Neural cell (in vitro differentiated cells): ENCODE results near the gene PLCL1. TPM values are rescaled to one million over a fixed set of nuclear protein-coding genes. Genes with fewer than 3 reads are reported as not detected.

ENCODE experiments used
- H2AFZ ChIP-seq: fragments of 200-600, 300-800 bp; sonication (generic), shearing (Covaris generic); 2 replicates; pipeline ENCODE4 v1.6.0; 2014; ENCODE audit warnings: low read depth, mild to moderate bottlenecking, antibody characterized with exemption, low read length, moderate library complexity
- H3F3A ChIP-seq: fragments of 200-600 bp; shearing (Covaris generic); 2 replicates; pipeline ENCODE4 v1.6.1; 2016; ENCODE audit warnings: mild to moderate bottlenecking, moderate library complexity, mixed read lengths, antibody characterized with exemption, low read length; ENCODE audit not compliant: insufficient read depth, poor library complexity, severe bottlenecking
- H3K27ac ChIP-seq: fragments of 200-600, 300-800 bp; sonication (generic), shearing (Covaris generic); 2 replicates; pipeline ENCODE4 v1.5.1; 2014; ENCODE audit warnings: mild to moderate bottlenecking, low read length, moderate library complexity
- H3K27me3 ChIP-seq: fragments of 300-800, 200-600 bp; sonication (generic), shearing (Covaris generic); 2 replicates; pipeline ENCODE4 v1.6.0; 2014; ENCODE audit warnings: mild to moderate bottlenecking, low read depth, low read length, moderate library complexity; ENCODE audit not compliant: insufficient read depth
- H3K36me3 ChIP-seq: fragments of 300-800, 200-600 bp; sonication (generic), shearing (Covaris generic); 2 replicates; pipeline ENCODE4 v1.5.1; 2014; ENCODE audit warnings: mild to moderate bottlenecking, antibody characterized with exemption, low read length, moderate library complexity; ENCODE audit not compliant: insufficient read depth
- H3K4me2 ChIP-seq: fragments of 300-800, 200-600 bp; sonication (generic), shearing (Covaris generic); 2 replicates; pipeline ENCODE4 v1.6.0; 2014; ENCODE audit warnings: mild to moderate bottlenecking, low read length
- H3K4me3 ChIP-seq: fragments of 300-800, 200-600 bp; sonication (generic), shearing (Covaris generic); 2 replicates; pipeline ENCODE4 v1.5.1; 2014; ENCODE audit warnings: mild to moderate bottlenecking, low read length, moderate library complexity
- H3K79me2 ChIP-seq: fragments of 200-600 bp; shearing (Covaris generic); replicated peaks from 2 replicates; pipeline ENCODE4 v1.6.0; 2014; ENCODE audit warnings: mild to moderate bottlenecking, low read length, moderate library complexity; ENCODE audit not compliant: insufficient read depth
- H3K9ac ChIP-seq: fragments of 300-800, 200-600 bp; sonication (generic), shearing (Covaris generic); 2 replicates; pipeline ENCODE4 v1.6.1; 2016; ENCODE audit warnings: mild to moderate bottlenecking, low read length, mixed read lengths
- H3K9me2 ChIP-seq: fragments of 200-600 bp; shearing (Covaris generic); 2 replicates; pipeline ENCODE4 v1.6.1; 2016; ENCODE audit warnings: mild to moderate bottlenecking, low read length, mixed read lengths; ENCODE audit not compliant: insufficient read depth
- H3K9me3 ChIP-seq: fragments of 200-600, 300-800 bp; sonication (generic), shearing (Covaris generic); 2 replicates; pipeline ENCODE4 v1.6.1; 2016; ENCODE audit warnings: mild to moderate bottlenecking, mixed run types, low read length, moderate library complexity, mixed read lengths
- H4K20me1 ChIP-seq: fragments of 200-600 bp; shearing (Covaris generic); 2 replicates; pipeline ENCODE4 v1.6.1; 2016; ENCODE audit warnings: mild to moderate bottlenecking, mixed run types; ENCODE audit not compliant: insufficient read depth
- CTCF ChIP-seq: fragments of 450-650 bp; IDR thresholded peaks from 2 replicates; pipeline ENCODE4 v1.5.1; 2014; ENCODE audit warnings: antibody characterized with exemption, mild to moderate bottlenecking, moderate library complexity; ENCODE audit not compliant: poor library complexity, severe bottlenecking
- EP300 ChIP-seq: fragments of 450-650 bp; conservative IDR thresholded peaks from 2 replicates; pipeline ENCODE4 v1.6.1; 2014; ENCODE audit warnings: antibody characterized with exemption, mild to moderate bottlenecking, moderate library complexity; ENCODE audit not compliant: poor library complexity, severe bottlenecking
- EZH2 ChIP-seq: fragments of 200-600, 300-800 bp; shearing (Covaris generic), sonication (generic); IDR thresholded peaks from 2 replicates; pipeline ENCODE4 v1.6.1; 2014; ENCODE audit warnings: antibody characterized with exemption, low read length, borderline replicate concordance, mild to moderate bottlenecking; ENCODE audit not compliant: insufficient read depth, poor library complexity, severe bottlenecking
- MXI1 ChIP-seq: fragments of 450-650 bp; conservative IDR thresholded peaks from 2 replicates; pipeline ENCODE4 v1.6.1; 2014; ENCODE audit warnings: antibody characterized with exemption, mild to moderate bottlenecking; ENCODE audit not compliant: poor library complexity, severe bottlenecking
- POLR2AphosphoS5 ChIP-seq: IDR thresholded peaks from 2 replicates; pipeline ENCODE4 v1.6.1; 2012
- RAD21 ChIP-seq: fragments of 450-650 bp; conservative IDR thresholded peaks from 2 replicates; pipeline ENCODE4 v1.6.1; 2014; ENCODE audit warnings: antibody characterized with exemption, mild to moderate bottlenecking, moderate library complexity
- REST ChIP-seq: IDR thresholded peaks from 2 replicates; pipeline ENCODE4 v1.6.1; 2012; ENCODE audit warnings: borderline replicate concordance
- SMC3 ChIP-seq: fragments of 450-650 bp; conservative IDR thresholded peaks from 2 replicates; pipeline ENCODE4 v1.6.1; 2014; ENCODE audit warnings: antibody characterized with exemption, mild to moderate bottlenecking, moderate library complexity; ENCODE audit not compliant: poor library complexity
- TAF1 ChIP-seq: IDR thresholded peaks from 2 replicates; pipeline ENCODE4 v1.6.1; 2012; ENCODE audit warnings: low read depth
- polyA plus RNA-seq: library from polyadenylated mRNA; depleted of rRNA; stranded (reverse); fragments of >200 nt; gene quantifications from 2 replicates; pipeline ENCODE4 v1.2.3, GENCODE V29; 2014

The PLCL1 gene
- polyA plus RNA-seq, 1 donor from 2014 or later: 6.8 TPM

DNA sequence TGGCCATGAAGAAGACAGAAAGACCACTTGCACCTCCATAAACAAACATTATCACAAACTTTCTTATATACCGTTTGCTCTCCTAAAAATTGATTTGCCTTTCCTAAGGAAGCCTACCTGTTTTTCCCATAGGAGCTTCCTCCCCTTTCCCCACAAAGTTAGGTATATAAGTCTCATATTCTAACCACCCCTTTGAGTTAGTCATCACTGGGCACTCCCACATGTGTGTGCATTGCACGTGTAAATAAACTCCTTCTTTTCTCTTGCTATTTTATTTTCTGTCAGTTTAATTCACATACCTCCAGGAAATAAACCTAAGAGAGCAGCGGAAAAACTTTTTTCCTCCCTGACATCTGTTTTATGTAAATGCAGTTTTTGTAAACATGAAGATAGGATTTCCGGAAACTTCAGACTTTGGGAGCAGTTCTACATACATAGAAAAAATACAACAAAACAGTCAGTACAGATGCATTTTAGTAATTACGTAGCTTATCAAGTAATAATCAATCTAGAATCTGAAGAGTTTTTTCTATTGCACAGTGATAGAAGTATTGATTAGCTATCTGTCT, 46.6 kb downstream of the PLCL1 start:
- Histone ChIP-seq H3K9me3 (no peaks in the 10 kb centered on the region), H3F3A (no peaks in the 10 kb centered on the region), H3K4me2 (no peak overlapping the region), H3K36me3 (no peaks in the 10 kb centered on the region), H3K27ac (no peak overlapping the region), H3K9me2 (no peaks in the 10 kb centered on the region), H4K20me1 (no peaks in the 10 kb centered on the region), H3K4me3 (no peak overlapping the region), H2AFZ (no peak overlapping the region), H3K9ac (no peak overlapping the region), H3K27me3 (no peaks in the 10 kb centered on the region), H3K79me2 (no peaks in the 10 kb centered on the region)
- TF ChIP-seq EP300 (no peak), RAD21 (no peak), EZH2 (no peak), CTCF (no peak), SMC3 (no peak), MXI1 (no peak), REST (no peak), POLR2AphosphoS5 (no peak), TAF1 (no peak)

GRCh38 chr2:197851451-197851850, 47.1 kb downstream of the PLCL1 start:
- no peaks in the 10 kb centered on the region for H4K20me1 ChIP-seq
- H3F3A ChIP-seq: no peaks in the 10 kb centered on the region
- no peaks in the 10 kb centered on the region for H3K36me3 ChIP-seq
- TF ChIP-seq REST: no peak
- TF ChIP-seq MXI1: no peak
- TF ChIP-seq TAF1: no peak
- no peak for TF ChIP-seq RAD21
- no peak for TF ChIP-seq POLR2AphosphoS5
- TF ChIP-seq CTCF: no peak
- no peak for TF ChIP-seq SMC3
- no peak for TF ChIP-seq EP300
- no peak for TF ChIP-seq EZH2
- no peak overlapping the region for H3K27ac ChIP-seq
- no peaks in the 10 kb centered on the region for H3K27me3 ChIP-seq
- no peak overlapping the region for H2AFZ ChIP-seq
- H3K9me2 ChIP-seq: no peaks in the 10 kb centered on the region
- H3K9ac ChIP-seq: no peak overlapping the region
- no peaks in the 10 kb centered on the region for H3K79me2 ChIP-seq
- no peak overlapping the region for H3K4me2 ChIP-seq
- H3K9me3 ChIP-seq: no peaks in the 10 kb centered on the region
- no peak overlapping the region for H3K4me3 ChIP-seq
